Liver (tissue), 9 donors: ENCODE results near the gene CCDC178. TPM values are rescaled to one million over a fixed set of nuclear protein-coding genes. Genes with fewer than 3 reads are reported as not detected.

ENCODE experiments used
- DNase-seq: peaks from one replicate; pipeline ENCODE4 v3.0.0-alpha.2; 2017; ENCODE audit warnings: low spot score
- H3K27ac ChIP-seq, 2 donors: one replicate each; pipeline ENCODE4 v1.7.0; 2013; ENCODE audit warnings: inconsistent platforms in 2 of 2, low read length in 2 of 2, control low read depth in 1 of 2, low read depth in 1 of 2, mild to moderate bottlenecking in 1 of 2
- H3K27me3 ChIP-seq, 4 donors: one replicate each; pipeline versions ENCODE4 v1.6.1 to v1.7.0; 2013; ENCODE audit warnings: low read length in 3 of 4, inconsistent platforms in 1 of 4, mild to moderate bottlenecking in 1 of 4, moderate library complexity in 1 of 4; ENCODE audit not compliant: control insufficient read depth in 4 of 4, insufficient read depth in 4 of 4
- H3K36me3 ChIP-seq, 4 donors: one replicate each; pipeline versions ENCODE4 v1.6.1 to v1.7.0; 2013; ENCODE audit warnings: low read length in 3 of 4, mild to moderate bottlenecking in 3 of 4, low read depth in 1 of 4, moderate library complexity in 1 of 4; ENCODE audit not compliant: control insufficient read depth in 4 of 4, insufficient read depth in 3 of 4
- H3K4me1 ChIP-seq, 4 donors: one replicate each; pipeline versions ENCODE4 v1.6.1 to v1.7.0; 2013; ENCODE audit warnings: low read length in 3 of 4, mild to moderate bottlenecking in 3 of 4, moderate library complexity in 1 of 4; ENCODE audit not compliant: control insufficient read depth in 4 of 4, insufficient read depth in 4 of 4
- H3K4me3 ChIP-seq, 3 donors: one replicate each; pipeline versions ENCODE4 v1.6.1 to v1.7.0; 2013; ENCODE audit warnings: low read length in 3 of 3, control low read depth in 1 of 3, low read depth in 1 of 3, mild to moderate bottlenecking in 1 of 3
- H3K9ac ChIP-seq, 2 donors: one replicate each; pipeline ENCODE4 v1.7.0; 2013; ENCODE audit warnings: low read length in 2 of 2, mild to moderate bottlenecking in 2 of 2, moderate library complexity in 2 of 2, control low read depth in 1 of 2, low read depth in 1 of 2
- H3K9me3 ChIP-seq, 4 donors: one replicate each; pipeline versions ENCODE4 v1.6.1 to v1.7.0; 2013; ENCODE audit warnings: low read length in 3 of 4; ENCODE audit not compliant: control insufficient read depth in 4 of 4
- CTCF ChIP-seq: fragments of 150-350 bp; IDR thresholded peaks from 2 replicates; pipeline ENCODE4 v1.5.1; 2017; ENCODE audit warnings: improper control_type of control experiment, low read depth, low read length; ENCODE audit not compliant: missing input control
- EGR1 ChIP-seq, 2 donors: IDR thresholded peaks; 2 replicates each; pipeline ENCODE4 v1.6.1; 2016 to 2018; ENCODE audit warnings: antibody characterized with exemption in 2 of 2, low read depth in 2 of 2
- FOXA1 ChIP-seq: IDR thresholded peaks from 2 replicates; pipeline ENCODE4 v1.6.1; 2016; ENCODE audit warnings: antibody characterized with exemption
- GABPA ChIP-seq, 2 donors: IDR thresholded peaks in 1 of 2; conservative IDR thresholded peaks in 1 of 2; 2 replicates each; pipeline ENCODE4 v1.6.1; 2016; ENCODE audit warnings: antibody characterized with exemption in 2 of 2, mild to moderate bottlenecking in 1 of 2, moderate library complexity in 1 of 2
- HNF4A ChIP-seq, 2 donors: conservative IDR thresholded peaks; 2 replicates each; pipeline ENCODE4 v1.6.1; 2016; ENCODE audit warnings: antibody characterized with exemption in 2 of 2, mild to moderate bottlenecking in 2 of 2
- HNF4G ChIP-seq: IDR thresholded peaks from 2 replicates; pipeline ENCODE4 v1.6.1; 2016; ENCODE audit warnings: antibody characterized with exemption
- JUND ChIP-seq, 2 donors: IDR thresholded peaks; 2 replicates each; pipeline ENCODE4 v1.6.1; 2016; ENCODE audit warnings: antibody characterized with exemption in 2 of 2
- MAX ChIP-seq: IDR thresholded peaks from 2 replicates; pipeline ENCODE4 v1.6.1; 2016; ENCODE audit warnings: antibody characterized with exemption
- NR2F2 ChIP-seq: IDR thresholded peaks from 2 replicates; pipeline ENCODE4 v1.6.1; 2016; ENCODE audit warnings: antibody characterized with exemption
- RAD21 ChIP-seq, 2 donors: IDR thresholded peaks; 2 replicates each; pipeline ENCODE4 v1.6.1; 2016; ENCODE audit warnings: antibody characterized with exemption in 2 of 2, mild to moderate bottlenecking in 2 of 2
- RXRA ChIP-seq, 2 donors: IDR thresholded peaks; 2 replicates each; pipeline ENCODE4 v1.6.1; 2017 to 2018; ENCODE audit warnings: antibody characterized with exemption in 2 of 2, mild to moderate bottlenecking in 1 of 2
- TAF1 ChIP-seq: conservative IDR thresholded peaks from 2 replicates; pipeline ENCODE4 v1.6.1; 2016; ENCODE audit warnings: antibody characterized with exemption, mild to moderate bottlenecking
- YY1 ChIP-seq: IDR thresholded peaks from 2 replicates; pipeline ENCODE4 v1.6.1; 2016; ENCODE audit warnings: antibody characterized with exemption, mild to moderate bottlenecking
- ZBTB33 ChIP-seq: IDR thresholded peaks from 2 replicates; pipeline ENCODE4 v1.6.1; 2016; ENCODE audit warnings: antibody characterized with exemption
- WGBS: extraction: QIAGEN DNeasy Blood & Tissue Kit; methylation state at CpG from one replicate; pipeline ENCODE4 v1.1.7; 2013; 5-methylcytosine and 5-hydroxymethylcytosine counted together
- polyA plus RNA-seq, 2 donors: library from polyadenylated mRNA; stranded (reverse) in 1 of 2; unstranded in 1 of 2; fragments of 200-250 nt in 1 of 2; fragments of >200 nt in 1 of 2; fragmentation: Nextera tagmentation in 1 of 2; extraction: Ambion mirVana in 1 of 2; gene quantifications; one replicate each; pipeline versions ENCODE4 v1.2.1 to v1.2.3, GENCODE V29; 2013 to 2015
- total RNA-seq, 2 donors: library from RNA; depleted of rRNA; stranded (reverse); fragments of >200 nt; gene quantifications; one replicate each; pipeline ENCODE4 v1.2.3, GENCODE V29; 2014
- TF ChIP-seq, protein P1 (sequence below): IDR thresholded peaks from 2 replicates; pipeline ENCODE4 v1.6.1; 2016; ENCODE audit warnings: antibody characterized with exemption
- donor health status: healthy.
- donor health status: healthy.
- donor health status: healthy.
- donor health status: healthy.
- donor health status: healthy.

The CCDC178 gene
- total and polyA plus RNA-seq, 4 donors = not detected

GRCh38 chr18:33128581-33128980 is 311.9 kb downstream of the CCDC178 start:
- TF ChIP-seq YY1 = no peak
- TF ChIP-seq TAF1 = no peak
- no peak for TF ChIP-seq FOXA1
- no peak for TF ChIP-seq MAX
- no peak for TF ChIP-seq HNF4A (conservative IDR thresholded peaks at IDR 0.05)
- TF ChIP-seq GABPA (IDR thresholded peaks at IDR 0.05 in 1 of 2, conservative IDR thresholded peaks at IDR 0.05 in 1 of 2) = no peak
- TF ChIP-seq EGR1 (IDR thresholded peaks at IDR 0.05; ENCODE audit: low read depth in 2 of 2) = no peak
- no peak for TF ChIP-seq ZBTB33
- TF ChIP-seq, protein P1, sequence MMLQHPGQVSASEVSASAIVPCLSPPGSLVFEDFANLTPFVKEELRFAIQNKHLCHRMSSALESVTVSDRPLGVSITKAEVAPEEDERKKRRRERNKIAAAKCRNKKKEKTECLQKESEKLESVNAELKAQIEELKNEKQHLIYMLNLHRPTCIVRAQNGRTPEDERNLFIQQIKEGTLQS = no peak
- TF ChIP-seq CTCF = no peak
- no peak for TF ChIP-seq JUND (IDR thresholded peaks at IDR 0.05)
- TF ChIP-seq RXRA (IDR thresholded peaks at IDR 0.05) = no peak
- no peak for TF ChIP-seq NR2F2
- no peak for TF ChIP-seq RAD21 (IDR thresholded peaks at IDR 0.05)
- Histone ChIP-seq H3K9me3 (no peaks in the 10 kb centered on the region), H3K9ac (no peak overlapping the region), H3K4me1 (no peaks in the 10 kb centered on the region), H3K27ac (no peak overlapping the region), H3K36me3 (no peaks in the 10 kb centered on the region), H3K27me3 (no peaks in the 10 kb centered on the region), H3K4me3 (no peak overlapping the region)
- no peak for DNase-seq
- 70% methylated on average over 4 of the region's 4 CpGs for WGBS

DNA sequence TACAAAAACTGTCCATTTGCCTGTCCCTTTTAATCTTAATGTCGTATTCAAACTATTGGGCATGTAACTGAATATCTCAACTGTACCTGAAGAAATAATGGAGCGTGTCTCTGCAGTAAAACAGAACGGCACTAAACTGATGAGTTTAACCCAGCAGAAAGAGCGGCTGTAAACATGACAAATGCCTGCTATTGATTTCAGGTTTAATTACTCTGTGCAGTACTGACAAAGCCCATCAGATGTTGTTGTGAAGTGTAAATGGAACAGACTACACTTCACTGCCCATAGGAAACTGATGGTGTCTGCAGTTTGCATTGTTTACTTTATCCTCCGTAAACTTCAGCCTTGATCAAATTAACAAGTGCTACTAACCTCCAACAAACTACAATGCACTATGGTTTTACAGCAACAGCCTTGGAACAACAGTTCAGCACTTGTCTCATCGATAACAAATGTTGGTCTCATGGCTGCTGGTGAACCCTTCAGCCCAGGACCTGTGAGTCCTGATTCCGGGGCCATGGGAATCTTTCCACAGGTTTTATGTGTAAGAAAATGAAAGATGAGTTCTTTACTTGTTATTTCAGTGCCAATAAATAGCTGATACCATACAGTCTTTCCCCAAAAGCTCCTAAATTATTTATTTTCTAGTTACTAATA is 316.5 kb downstream of the CCDC178 start:
- no peak for TF ChIP-seq HNF4G
- TF ChIP-seq, protein P1 = no peak
- no peak for TF ChIP-seq ZBTB33
- no peak for TF ChIP-seq NR2F2
- no peak for TF ChIP-seq FOXA1
- TF ChIP-seq MAX = no peak
- Histone ChIP-seq H3K4me3 (no peak overlapping the region), H3K9ac (no peak overlapping the region), H3K27ac (no peak overlapping the region), H3K36me3 (no peaks in the 10 kb centered on the region), H3K4me1 (no peaks in the 10 kb centered on the region), H3K27me3 (no peaks in the 10 kb centered on the region), H3K9me3 (no peaks in the 10 kb centered on the region)
- DNase-seq = no peak
- 59% methylated on average over 7 of the region's 7 CpGs for WGBS
